ENCODE results near the gene TPX2.

DNA sequence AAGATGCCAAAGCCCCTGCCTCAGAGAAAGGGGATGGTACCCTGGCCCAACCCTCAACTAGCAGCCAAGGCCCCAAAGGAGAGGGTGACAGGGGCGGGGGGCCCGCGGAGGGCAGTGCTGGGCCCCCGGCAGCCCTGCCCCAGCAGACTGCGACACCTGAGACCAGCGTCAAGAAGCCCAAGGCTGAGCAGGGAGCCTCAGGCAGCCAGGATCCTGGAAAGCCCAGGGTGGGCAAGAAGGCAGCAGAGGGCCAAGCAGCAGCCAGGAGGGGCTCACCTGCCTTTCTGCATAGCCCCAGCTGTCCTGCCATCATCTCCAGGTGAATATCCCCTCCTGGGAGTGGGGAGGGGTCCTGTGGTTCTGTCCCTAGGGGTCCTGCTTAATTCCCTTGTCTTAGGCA lies 81.1 kb downstream of the TPX2 start:
- TF ChIP-seq, protein P1, sequence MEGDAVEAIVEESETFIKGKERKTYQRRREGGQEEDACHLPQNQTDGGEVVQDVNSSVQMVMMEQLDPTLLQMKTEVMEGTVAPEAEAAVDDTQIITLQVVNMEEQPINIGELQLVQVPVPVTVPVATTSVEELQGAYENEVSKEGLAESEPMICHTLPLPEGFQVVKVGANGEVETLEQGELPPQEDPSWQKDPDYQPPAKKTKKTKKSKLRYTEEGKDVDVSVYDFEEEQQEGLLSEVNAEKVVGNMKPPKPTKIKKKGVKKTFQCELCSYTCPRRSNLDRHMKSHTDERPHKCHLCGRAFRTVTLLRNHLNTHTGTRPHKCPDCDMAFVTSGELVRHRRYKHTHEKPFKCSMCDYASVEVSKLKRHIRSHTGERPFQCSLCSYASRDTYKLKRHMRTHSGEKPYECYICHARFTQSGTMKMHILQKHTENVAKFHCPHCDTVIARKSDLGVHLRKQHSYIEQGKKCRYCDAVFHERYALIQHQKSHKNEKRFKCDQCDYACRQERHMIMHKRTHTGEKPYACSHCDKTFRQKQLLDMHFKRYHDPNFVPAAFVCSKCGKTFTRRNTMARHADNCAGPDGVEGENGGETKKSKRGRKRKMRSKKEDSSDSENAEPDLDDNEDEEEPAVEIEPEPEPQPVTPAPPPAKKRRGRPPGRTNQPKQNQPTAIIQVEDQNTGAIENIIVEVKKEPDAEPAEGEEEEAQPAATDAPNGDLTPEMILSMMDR (IDR thresholded peaks at IDR 0.05) = no peak
- TF ChIP-seq POLR2AphosphoS5 (IDR thresholded peaks at IDR 0.05; ENCODE audit: low read depth, low read length) = no peak
- no peak for TF ChIP-seq SIN3A (IDR thresholded peaks at IDR 0.05; ENCODE audit: borderline replicate concordance, insufficient read depth, low read depth, low read length)

Measured in Panc1 (cell line).